HG03097 (cell line): ENCODE results near the gene SMIM35.

Experiments
- ATAC-seq: cut with Tn5 transposase; IDR thresholded peaks from one replicate; pipeline ENCODE4 v1.9.1; 2021; ENCODE audit not compliant: unreplicated experiment, low FRiP score

The SMIM35 gene

DNA sequence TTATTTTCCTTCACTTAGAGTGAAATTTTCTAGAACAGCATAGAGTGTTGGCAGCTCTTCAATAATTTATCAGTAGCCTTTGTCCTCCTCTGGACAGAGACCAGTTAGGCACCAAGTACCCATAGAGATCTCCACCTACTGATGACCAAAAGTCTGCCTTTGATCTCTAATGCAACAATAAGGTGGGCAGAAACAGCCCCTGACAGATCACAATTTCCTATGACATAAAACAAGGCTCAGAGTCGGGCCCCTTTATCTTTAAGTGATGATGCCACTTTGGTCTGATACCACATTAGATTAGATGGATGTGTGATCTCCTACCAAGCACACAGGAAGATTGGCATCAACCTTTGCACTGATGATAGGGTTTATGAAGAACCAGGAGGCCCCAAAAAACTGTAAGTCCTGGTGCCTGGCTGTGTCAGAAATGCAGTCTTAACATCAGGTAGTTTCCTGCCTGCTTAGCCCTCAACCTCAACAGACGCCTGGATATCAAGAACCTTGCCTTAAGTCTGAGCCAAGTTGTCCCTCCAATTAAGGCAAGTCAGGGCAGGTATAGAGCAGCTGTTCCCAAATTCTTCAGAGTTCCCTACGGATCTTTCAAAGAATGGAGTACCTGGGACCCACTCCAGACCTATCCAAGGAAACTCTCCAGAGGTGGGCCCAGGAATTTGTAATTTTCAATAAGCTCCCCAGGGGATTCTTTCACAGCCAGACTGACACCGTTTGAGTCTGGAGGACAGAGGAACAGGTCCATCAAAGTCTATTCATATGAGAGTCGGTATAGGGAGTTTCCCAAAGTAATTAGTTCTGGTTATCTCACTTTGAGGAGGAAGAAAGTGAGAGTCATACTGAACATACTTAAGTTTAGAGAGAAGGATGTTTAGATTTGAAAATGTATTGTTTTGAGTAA, 40.5 kb downstream of the SMIM35 start:
- ATAC-seq, result no peak

DNA sequence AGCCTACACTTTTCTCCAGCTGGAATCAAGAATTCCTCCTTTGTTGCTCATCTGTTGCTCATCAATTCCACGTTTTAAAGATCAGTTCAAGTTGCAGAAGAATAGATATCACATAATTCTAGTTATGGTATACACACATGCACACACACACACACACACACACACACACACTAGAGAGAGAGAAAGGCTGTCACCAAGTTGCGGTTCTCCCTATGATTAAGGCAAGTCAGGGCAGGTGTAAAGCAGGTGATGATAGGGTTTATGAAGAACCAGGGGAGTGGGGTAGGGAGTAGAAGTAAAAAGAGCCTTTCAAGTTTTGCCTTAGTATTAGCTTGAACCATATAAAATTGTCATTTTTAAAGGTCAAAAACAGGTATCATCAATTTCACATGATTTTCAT, 41.6 kb downstream of the SMIM35 start:
- ATAC-seq, result no peak

DNA sequence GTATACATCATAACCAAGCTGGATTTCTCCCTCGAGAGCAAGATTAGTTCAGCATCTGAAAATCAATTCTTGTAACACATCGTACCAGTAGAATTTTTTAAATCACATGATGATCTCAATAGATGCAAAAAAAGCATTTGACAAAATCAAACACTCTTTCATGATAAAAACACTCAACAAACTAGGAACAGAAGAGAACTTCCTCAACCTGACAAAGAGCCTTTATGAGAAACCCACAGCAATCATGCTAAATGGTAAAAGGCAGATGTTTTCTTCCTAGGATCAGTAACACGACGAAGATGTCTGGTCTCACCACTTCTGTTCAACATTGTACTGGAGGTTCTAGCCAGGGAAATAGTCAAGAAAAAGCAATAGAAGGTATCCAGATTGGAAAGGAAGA, 44.0 kb downstream of the SMIM35 start:
- ATAC-seq, result no peak

DNA sequence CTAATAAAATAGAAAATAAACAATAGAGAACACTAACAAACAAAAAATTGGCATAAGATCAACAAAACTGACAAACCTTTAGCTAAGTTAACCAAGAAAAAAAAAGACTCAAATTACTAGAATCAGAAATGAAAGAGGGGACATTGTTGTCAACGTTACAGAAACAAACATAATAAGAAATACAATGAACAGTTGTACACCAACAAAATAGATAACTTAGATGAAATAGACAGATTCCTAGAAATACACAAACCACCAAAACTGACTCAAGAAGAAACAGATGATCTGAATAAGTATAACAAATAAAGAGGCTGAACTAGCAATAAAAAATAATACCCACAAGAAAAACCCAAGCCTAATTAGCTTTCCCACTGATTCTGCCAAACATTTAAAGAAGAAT, 44.6 kb downstream of the SMIM35 start:
- ATAC-seq, result no peak

DNA sequence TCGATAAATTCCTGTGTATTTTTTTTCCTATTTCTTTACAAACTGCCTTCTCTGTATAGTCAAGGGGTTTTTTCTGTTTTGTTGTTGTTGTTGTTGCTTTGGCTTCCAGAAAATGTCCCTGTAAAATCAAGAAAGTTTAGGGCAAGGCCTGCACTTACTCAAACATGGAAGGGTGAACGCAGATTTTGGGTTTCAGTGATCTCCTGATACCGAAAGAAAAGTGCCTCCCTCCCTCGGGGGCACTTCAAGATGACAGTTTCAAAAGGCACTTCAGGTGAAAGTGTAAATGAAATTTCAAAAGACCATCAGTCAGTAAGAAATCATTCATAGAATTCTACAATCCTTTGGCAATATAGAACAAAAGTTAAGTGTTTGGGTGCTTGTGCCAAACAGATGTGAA, 53.3 kb downstream of the SMIM35 start:
- ATAC-seq, result no peak

DNA sequence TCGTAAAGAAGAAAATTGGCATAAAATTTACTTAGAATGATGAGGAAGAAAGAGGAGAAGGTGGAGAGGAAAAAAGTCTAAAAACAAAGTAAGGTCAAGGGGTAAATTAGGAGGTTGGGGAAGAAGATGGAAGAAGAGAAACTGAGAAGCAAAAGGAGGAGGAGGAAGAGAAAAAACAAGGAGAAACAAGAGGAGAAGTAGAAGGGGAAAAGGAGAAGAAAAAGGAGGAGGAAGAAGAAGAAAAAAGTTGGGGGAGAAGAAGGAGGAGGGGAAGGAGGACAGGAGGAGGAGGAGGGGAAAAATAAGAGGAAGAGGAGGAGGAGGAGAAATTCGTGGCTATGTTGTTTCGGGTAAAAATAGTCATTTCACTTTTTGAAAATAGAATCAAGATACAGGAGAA, 58.1 kb downstream of the SMIM35 start:
- no peak for ATAC-seq

DNA sequence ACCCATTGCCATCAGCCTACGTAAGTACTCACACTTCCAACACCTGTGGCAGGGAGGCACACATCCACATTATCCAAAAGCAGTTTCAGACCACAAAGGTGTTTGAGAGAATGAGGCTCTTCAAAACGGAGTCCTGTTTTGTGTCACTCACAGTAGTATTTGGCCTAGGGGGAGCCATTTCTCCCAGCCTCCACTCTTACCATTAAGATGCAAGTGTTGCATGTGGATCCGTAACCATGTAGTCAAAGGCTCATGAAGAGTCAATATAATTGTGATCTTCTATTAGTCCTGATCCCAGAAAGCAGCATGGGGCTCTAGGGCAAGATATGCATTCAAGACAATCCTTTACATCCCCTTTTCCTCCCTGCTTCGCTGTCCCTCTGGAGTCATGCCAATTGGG, 59.1 kb downstream of the SMIM35 start:
- no peak for ATAC-seq

DNA sequence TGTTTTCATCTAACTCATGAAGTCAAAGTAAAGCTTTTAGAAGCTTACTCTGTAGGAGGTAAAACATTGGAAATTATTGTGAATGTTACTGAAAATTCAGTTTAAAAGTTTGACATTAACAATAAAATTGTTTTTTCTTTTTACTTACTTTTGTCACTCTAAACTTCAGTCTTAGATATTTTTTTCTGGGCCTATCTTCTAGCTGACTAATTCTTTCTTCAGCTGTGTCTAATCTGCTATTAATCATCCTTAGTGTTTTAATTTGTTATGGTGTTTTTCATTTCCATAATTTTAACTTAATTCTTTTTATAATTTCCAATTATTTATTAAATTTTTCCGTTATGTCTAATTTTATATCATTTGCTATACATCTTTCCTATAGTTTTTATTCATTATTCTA, 65.6 kb downstream of the SMIM35 start:
- ATAC-seq, result no peak

DNA sequence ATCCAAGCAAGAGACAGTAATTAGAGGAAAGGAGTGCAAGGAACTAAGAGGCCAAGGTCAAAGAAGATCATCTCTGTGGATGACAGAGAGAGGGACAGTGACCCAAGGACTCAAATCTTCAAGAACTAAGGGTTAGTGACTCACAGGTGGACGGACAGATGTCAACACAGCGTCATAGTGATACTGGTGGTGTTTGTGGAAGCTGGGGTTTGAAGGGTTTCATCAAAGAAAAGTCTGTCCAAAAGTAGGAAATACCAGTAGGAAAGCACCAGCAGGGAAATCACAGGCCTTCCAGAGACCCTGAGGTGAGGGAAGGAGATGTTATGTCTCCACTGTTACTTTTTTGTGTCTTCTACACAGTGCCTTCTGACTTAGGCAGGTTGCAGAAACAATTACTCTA, 68.4 kb downstream of the SMIM35 start:
- no peak for ATAC-seq

DNA sequence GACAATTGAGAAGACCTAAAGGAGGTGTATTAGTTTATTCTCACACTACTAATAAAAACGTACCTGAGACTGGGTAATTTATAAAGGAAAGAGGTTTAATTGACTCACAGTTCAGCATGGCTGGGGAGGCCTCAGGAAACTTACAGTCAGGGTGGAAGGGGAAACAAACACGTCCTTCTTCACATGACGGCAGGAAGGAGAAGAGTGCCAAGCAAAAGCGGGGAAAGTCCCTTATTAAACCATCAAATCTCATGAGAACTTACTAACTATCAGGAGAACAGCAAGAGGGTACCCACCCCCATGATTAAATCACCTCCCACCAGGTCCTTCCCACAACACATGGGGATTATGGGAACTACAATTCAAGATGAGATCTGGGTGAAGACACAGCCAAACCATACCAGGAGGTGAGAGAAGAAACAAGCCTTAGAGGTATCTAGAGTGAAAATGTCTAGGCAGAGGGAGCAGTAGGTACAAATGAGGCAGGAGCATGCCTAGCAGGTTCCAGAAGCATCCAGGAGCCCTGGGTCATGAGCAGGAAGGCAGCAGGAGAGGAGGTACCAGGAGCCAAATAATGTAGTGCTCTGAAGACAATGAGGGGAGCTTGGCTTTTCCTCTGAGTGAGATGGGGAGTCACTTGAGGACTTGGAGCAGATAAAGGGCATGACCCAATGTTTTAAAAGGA, 69.0 kb downstream of the SMIM35 start:
- ATAC-seq, result no peak

DNA sequence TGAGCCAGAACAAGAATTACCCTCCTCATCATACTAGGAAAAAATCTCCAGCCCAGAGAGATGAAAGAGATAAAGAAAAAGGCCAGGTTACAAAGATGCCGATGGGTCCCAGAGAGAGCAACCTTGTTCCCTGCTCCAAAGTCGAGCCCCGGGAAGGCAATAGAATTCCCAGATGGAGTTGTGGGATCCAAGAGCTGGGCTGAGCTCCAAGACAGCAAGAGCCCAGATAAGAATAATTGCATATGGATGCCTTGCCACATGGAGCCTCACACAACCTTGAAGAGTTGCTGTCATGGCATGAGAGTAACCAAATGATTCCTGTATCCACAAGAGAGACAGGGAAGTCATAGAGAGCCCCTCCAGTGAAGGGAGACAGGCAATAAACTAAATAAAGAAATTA, 69.7 kb downstream of the SMIM35 start:
- no peak for ATAC-seq

DNA sequence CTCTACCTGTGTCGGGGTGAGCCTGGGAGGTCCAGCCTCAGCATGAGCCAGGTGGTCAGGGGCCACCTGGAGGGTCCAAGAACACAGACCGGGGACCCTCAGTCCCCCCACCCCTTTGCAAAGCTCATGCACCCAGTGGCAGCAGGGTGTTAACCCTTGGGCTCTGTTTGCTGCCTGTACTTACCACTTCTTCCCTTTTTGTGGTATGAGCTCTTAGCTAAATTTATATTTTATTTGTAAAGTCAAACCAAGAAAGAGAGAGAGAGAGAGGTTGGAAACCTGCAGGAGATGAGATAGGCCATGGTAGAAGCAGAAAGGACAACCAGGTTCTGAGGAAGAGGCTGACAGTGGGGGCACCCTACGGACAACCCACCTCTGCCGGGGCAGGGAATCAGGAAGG, 70.7 kb downstream of the SMIM35 start:
- ATAC-seq, result no peak

DNA sequence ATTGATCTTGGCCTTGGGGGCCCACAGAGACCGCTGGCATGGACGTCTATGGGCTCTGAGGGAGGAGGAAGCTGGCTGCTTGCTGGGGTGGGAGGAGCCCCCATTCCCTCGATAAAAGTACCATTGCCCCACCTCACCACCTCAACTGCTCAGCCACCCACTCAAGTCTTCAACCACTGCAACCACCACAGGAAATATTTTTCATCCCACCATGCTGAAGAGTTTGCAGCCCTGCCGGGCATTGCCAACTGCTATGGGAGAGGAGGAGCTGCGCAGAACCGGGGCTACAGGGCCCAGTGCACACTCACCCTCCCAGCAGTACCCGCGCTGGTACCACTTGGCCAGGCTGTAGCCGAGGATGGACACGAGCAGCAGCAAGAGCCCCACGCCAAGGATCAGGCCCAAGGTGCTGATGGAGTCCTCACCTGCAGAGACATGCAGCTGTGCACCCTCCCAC, 71.3 kb downstream of the SMIM35 start:
- no peak for ATAC-seq

DNA sequence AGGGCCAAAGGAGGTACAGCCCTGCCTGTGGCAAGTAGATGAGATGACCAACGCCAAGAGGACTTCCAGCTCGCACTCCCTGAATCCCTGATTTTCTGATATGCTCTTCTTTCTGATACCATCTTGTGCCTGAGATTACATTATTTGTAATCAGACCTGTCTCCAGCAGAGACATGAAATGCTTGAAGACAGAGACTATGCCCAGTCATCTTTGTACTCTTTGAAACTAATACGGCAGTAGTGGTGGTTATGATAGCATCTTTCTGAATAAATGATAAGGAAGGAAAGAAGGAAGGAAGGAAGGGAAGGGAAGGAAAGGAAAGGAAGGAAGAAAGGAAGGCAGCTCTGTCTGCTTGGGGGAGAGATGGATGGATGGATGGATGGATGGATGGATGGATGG, 72.7 kb downstream of the SMIM35 start:
- no peak for ATAC-seq

DNA sequence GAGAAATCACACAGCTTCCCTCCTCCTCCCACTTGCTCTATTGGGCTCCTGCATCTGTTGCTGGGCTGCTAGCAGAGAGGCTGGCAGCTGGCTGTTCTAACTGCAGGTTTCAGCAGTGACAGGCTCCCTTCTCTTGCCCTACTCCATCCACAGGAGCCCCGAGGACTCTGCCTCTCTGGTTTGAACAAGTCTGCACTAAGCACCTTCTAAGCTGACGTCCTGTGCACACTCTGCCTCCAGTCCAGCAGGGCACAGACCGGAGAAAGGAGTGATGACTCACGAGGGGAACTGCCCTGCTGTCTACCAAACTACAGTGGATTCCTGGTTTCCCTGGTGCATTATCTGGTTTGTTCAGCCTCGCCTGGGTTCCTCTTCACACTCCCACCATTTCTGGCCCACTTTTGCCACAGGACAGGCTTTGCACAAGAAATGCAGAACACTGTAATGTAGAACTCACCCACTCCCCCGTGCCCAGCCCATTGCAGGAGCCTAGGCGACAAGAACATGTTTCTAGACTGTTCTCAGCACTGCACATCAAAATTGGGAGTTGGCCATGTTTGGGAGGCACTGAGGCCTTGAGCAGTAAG, 74.6 kb downstream of the SMIM35 start:
- no peak for ATAC-seq

DNA sequence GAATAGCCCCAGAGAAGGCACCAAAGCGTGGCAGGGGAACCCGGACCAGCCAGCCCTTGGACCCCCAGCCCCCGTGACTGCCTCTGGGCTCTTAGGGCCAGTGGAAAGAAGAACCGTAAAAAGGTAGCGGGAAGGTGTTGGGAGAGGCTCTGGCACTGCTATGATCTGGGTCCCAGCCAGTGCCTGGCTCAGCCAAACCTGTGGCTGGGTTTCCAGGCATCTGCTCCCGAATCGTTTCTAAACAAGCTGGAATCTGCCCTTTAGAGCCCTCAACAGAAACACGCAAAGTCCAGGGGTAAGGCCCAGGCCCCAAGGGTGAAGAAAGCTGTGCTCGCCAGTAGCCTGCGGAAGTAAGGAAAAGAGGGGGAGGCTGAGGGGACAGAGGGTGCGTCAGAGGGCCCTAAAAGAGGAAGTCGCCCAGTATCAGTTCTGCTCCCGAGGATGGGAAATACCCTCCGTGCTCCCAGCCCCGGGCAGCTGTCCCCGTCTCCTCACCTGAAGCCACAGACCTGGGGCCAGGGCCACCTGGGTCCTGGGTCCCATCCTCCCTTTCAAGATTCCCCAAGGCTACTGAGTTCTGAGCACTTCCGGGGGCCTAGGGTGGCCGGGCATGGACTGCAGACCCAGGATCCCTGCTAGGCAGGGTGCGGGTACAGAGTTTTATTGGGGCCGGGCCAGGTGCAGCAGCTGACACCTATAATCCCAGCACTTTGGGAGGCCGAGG, 75.9 kb downstream of the SMIM35 start:
- ATAC-seq, result peak; percentile 43

DNA sequence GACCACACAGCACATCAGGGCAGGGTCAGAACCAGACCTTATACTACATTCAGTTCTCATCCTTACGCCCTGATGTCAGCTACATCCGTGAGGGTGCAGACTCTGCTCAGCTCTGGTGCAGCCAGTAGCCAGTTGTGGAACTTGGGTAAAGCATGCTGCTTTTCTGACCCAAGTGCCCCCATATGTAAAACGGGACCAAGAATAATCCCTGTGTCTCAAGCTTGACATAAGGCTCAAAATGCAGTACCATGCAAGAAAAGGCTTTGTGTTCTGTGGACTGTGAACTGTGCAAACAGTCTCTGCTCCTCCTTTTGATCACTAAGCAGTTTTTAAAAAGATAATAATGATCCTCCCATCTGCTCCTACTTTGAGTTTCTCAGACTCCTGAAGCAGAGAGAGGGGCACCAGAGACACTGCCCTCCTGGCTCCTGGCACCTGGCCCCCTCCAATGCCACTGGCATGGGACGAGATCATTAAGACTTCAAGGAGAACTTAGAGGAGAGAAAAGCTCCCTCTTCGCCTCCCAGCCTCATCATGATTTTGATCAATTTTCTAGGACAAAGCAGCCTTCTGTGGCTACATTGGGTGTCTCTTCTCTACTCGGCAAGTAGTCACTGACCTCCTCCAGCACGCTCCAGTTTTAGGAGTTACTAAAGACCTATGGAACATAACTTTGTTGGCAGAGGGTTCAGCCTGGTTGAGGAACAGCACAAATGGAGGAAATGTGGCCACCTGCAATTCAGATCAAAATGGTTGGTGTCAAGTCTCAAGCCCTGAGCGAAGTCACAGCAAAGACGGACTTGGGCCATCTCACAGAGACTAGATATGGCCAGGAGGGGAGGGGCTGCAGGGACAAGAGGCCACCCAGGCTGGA, 76.7 kb downstream of the SMIM35 start:
- no peak for ATAC-seq

DNA sequence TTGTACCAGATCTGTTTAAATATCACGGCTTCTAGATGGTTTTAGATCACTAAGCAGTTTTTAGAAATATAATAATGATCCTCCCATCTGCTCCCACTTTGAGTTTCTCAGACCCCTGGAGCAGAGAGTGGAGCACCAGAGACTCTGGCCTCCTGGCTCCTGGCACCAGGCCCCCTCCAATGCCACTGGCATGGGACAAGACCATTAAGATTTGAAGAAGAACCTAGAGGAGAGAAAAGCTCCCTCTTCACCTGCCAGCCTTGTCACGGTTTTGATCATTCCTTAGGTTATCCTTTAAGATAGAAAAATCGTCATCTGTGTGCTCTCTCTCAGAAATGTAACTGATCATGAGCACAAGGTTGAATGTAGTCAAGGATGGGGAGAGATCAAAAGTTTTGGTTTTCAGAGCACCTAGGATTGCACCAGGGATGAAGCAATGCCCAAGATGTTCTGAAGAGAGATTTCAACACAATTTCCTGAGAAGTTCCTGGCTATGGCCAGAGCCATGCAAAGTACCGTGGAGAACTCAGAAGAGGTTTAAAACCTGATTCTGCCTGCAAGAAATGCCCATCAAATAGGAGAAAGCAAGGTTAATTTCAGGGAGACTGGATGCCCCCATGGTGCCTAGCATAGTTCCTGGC, 78.4 kb downstream of the SMIM35 start:
- no peak for ATAC-seq

DNA sequence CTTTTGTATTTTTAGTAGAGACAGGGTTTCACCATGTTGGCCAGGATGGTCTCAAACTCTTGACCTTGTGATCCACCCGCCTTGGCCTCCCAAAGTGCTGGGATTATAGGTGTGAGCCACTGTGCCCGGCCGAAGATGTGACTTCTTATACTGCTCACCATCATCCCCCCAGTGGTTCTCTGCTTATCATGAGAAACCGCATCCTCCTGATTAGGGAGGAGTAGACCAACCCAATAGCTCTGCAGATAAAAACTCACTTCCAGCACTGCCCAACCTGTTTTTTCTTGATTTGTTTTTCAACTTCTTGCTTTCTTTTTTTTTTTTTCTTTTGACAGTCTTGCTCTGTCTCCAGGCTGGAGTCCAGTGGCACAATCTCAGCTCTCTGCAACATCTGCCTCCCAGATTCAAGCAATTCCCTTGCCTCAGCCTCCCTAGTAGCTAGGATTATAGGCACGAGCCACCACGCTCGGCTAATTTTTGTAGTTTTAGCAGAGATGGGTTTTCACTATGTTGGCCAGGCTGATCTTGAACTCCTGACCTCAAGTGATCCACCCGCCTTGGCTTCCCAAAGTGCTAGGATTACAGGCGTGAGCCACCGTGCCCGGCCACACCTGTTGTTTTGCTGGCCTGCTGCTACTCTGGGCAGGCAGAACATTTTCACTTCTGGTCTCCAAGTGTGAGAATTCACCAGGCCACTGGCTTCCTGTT, 79.0 kb downstream of the SMIM35 start:
- ATAC-seq, result peak; percentile 38
